Measurements from ENCODE around the gene BMS1.

DNA sequence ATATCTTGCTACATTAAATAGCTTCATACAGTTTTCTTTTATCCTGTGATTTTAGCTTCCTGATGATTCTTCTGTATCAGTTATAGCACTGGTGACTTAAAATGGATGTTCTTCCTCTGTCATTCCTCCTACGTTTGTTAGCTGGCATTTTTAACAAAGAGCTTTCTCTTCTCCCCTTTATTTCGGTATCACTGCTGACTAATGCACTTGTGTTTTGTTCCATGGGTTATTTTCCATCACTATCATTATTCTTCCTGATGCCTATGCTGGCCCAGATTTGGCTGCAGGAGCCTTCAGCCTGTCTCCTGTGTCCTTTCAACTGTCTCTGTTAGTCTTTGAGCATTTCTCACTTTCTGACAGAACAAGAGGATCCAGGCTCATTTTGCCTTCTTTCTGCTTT is 13.1 kb downstream of the BMS1 start:
- TF ChIP-seq POLR2A (IDR thresholded peaks at IDR 0.05), result no peak
- TF ChIP-seq, protein P1, sequence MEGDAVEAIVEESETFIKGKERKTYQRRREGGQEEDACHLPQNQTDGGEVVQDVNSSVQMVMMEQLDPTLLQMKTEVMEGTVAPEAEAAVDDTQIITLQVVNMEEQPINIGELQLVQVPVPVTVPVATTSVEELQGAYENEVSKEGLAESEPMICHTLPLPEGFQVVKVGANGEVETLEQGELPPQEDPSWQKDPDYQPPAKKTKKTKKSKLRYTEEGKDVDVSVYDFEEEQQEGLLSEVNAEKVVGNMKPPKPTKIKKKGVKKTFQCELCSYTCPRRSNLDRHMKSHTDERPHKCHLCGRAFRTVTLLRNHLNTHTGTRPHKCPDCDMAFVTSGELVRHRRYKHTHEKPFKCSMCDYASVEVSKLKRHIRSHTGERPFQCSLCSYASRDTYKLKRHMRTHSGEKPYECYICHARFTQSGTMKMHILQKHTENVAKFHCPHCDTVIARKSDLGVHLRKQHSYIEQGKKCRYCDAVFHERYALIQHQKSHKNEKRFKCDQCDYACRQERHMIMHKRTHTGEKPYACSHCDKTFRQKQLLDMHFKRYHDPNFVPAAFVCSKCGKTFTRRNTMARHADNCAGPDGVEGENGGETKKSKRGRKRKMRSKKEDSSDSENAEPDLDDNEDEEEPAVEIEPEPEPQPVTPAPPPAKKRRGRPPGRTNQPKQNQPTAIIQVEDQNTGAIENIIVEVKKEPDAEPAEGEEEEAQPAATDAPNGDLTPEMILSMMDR (IDR thresholded peaks at IDR 0.05), result no peak

Data from body of pancreas (tissue), 4 donors.